Ammon's horn (tissue), 1 donor: Measurements from ENCODE around the gene RASSF1.

Experiments
- DNase-seq: peaks from one replicate; pipeline ENCODE4 v3.0.0-alpha.2; 2016; ENCODE audit warnings: low spot score

Gene RASSF1

GRCh38 chr3:50340448-50341329, at the start of gene RASSF1:
TSS of gene RASSF1 (minus strand) at chr3:50340836. CDS start at chr3:50340805, 31 bp downstream.
- no peak for DNase-seq

GRCh38 chr3:50389414-50389767, 48.8 kb upstream of the RASSF1 start:
- no peak for DNase-seq

- DNase-seq: no peak
Measured at GRCh38 chr3:50388720-50389413, 48.2 kb upstream of the RASSF1 start.

GRCh38 chr3:50388016-50388719, 47.5 kb upstream of the RASSF1 start:
- no peak for DNase-seq

- DNase-seq: no peak
Measured at GRCh38 chr3:50385754-50386153, 45.1 kb upstream of the RASSF1 start.

GRCh38 chr3:50383750-50384149, 43.1 kb upstream of the RASSF1 start:
- DNase-seq: no peak

- DNase-seq: no peak
Measured at GRCh38 chr3:50382722-50383121, 42.1 kb upstream of the RASSF1 start.

GRCh38 chr3:50381383-50381782, 40.7 kb upstream of the RASSF1 start:
- no peak for DNase-seq

- no peak for DNase-seq
Measured at GRCh38 chr3:50380405-50381085, 39.9 kb upstream of the RASSF1 start.

GRCh38 chr3:50378757-50379156, 38.1 kb upstream of the RASSF1 start:
- no peak for DNase-seq

GRCh38 chr3:50378024-50378423, 37.4 kb upstream of the RASSF1 start:
- no peak for DNase-seq

GRCh38 chr3:50375258-50375931, 34.8 kb upstream of the RASSF1 start:
- no peak for DNase-seq

- no peak for DNase-seq
Measured at GRCh38 chr3:50374363-50375257, 34.0 kb upstream of the RASSF1 start.

- no peak for DNase-seq
Measured at GRCh38 chr3:50373146-50374051, 32.8 kb upstream of the RASSF1 start.

GRCh38 chr3:50372349-50372748, 31.7 kb upstream of the RASSF1 start:
- DNase-seq: no peak

- DNase-seq: no peak
Measured at GRCh38 chr3:50371133-50371685, 30.6 kb upstream of the RASSF1 start.

GRCh38 chr3:50370594-50370993, 30.0 kb upstream of the RASSF1 start:
- no peak for DNase-seq

- no peak for DNase-seq
Measured at GRCh38 chr3:50369012-50369670, 28.5 kb upstream of the RASSF1 start.

- no peak for DNase-seq
Measured at GRCh38 chr3:50365842-50366220, 25.2 kb upstream of the RASSF1 start.
